CD4-positive, alpha-beta T cell treated with Interleukin-21 for 1 hour (primary cell): ENCODE measurements around the gene LCE1F.

ENCODE experiments used
- DNase-seq: peaks from one replicate; pipeline ENCODE4 v3.0.0-alpha.2; 2020

Gene LCE1F

GRCh38 chr1:152774875-152775274 is at the start of gene LCE1F:
LCE1F (plus strand) TSS chr1:152775140; CDS start chr1:152776372, 1,232 bp downstream.
- no peak for DNase-seq

GRCh38 chr1:152725261-152725660 is 49.7 kb upstream of the LCE1F start:
- no peak for DNase-seq

GRCh38 chr1:152728986-152729385 is 46.0 kb upstream of the LCE1F start:
- no peak for DNase-seq

- no peak for DNase-seq
Measured at GRCh38 chr1:152735648-152736047, 39.3 kb upstream of the LCE1F start.

- no peak for DNase-seq
Measured at GRCh38 chr1:152737997-152738396, 36.9 kb upstream of the LCE1F start.

GRCh38 chr1:152739841-152740240 is 35.1 kb upstream of the LCE1F start:
- no peak for DNase-seq

- no peak for DNase-seq
Measured at GRCh38 chr1:152741656-152742055, 33.3 kb upstream of the LCE1F start.

GRCh38 chr1:152743371-152744145 is 31.4 kb upstream of the LCE1F start:
- no peak for DNase-seq

- no peak for DNase-seq
Measured at GRCh38 chr1:152745289-152745704, 29.6 kb upstream of the LCE1F start.

GRCh38 chr1:152745765-152746444 is 29.0 kb upstream of the LCE1F start:
- DNase-seq, result no peak

- DNase-seq, result no peak
Measured at GRCh38 chr1:152747831-152748230, 27.1 kb upstream of the LCE1F start.

- no peak for DNase-seq
Measured at GRCh38 chr1:152752225-152752624, 22.7 kb upstream of the LCE1F start.

GRCh38 chr1:152753586-152753985 is 21.4 kb upstream of the LCE1F start:
- DNase-seq, result no peak

GRCh38 chr1:152756872-152757271 is 18.1 kb upstream of the LCE1F start:
- no peak for DNase-seq

- DNase-seq, result no peak
Measured at GRCh38 chr1:152757747-152758146, 17.2 kb upstream of the LCE1F start, which contains the start of gene KPRP. KPRP (plus strand) TSS chr1:152758025; CDS start chr1:152759589, 1,564 bp downstream.

- no peak for DNase-seq
Measured at GRCh38 chr1:152758636-152759035, 16.3 kb upstream of the LCE1F start.

- DNase-seq, result no peak
Measured at GRCh38 chr1:152759453-152760173, 15.3 kb upstream of the LCE1F start.

GRCh38 chr1:152760551-152761190 is 14.3 kb upstream of the LCE1F start:
- no peak for DNase-seq

- no peak for DNase-seq
Measured at GRCh38 chr1:152761609-152762213, 13.2 kb upstream of the LCE1F start.

GRCh38 chr1:152768847-152769533 is 6.0 kb upstream of the LCE1F start:
- no peak for DNase-seq

GRCh38 chr1:152770411-152770810 is 4.5 kb upstream of the LCE1F start:
- no peak for DNase-seq

- DNase-seq, result no peak
Measured at GRCh38 chr1:152776361-152776760, 1.4 kb downstream of the LCE1F start.
